ENCODE data around the gene SPANXN2.

Gene SPANXN2

GRCh38 chrX:143663755-143664154, 56.8 kb downstream of the SPANXN2 start:
- no peak overlapping the region for H3K27ac ChIP-seq (replicated peaks)
- no peaks in the 10 kb centered on the region for H3K27me3 ChIP-seq (ENCODE audit: insufficient read depth, poor library complexity, severe bottlenecking)
- no peak overlapping the region for H3K4me3 ChIP-seq (replicated peaks; ENCODE audit: insufficient read depth, low read length)
- no peak for TF ChIP-seq POLR2AphosphoS5 (IDR thresholded peaks at IDR 0.05; ENCODE audit: low read depth)
- TF ChIP-seq GABPA (IDR thresholded peaks at IDR 0.05; ENCODE audit: low read depth) = no peak
- TF ChIP-seq, protein P1, sequence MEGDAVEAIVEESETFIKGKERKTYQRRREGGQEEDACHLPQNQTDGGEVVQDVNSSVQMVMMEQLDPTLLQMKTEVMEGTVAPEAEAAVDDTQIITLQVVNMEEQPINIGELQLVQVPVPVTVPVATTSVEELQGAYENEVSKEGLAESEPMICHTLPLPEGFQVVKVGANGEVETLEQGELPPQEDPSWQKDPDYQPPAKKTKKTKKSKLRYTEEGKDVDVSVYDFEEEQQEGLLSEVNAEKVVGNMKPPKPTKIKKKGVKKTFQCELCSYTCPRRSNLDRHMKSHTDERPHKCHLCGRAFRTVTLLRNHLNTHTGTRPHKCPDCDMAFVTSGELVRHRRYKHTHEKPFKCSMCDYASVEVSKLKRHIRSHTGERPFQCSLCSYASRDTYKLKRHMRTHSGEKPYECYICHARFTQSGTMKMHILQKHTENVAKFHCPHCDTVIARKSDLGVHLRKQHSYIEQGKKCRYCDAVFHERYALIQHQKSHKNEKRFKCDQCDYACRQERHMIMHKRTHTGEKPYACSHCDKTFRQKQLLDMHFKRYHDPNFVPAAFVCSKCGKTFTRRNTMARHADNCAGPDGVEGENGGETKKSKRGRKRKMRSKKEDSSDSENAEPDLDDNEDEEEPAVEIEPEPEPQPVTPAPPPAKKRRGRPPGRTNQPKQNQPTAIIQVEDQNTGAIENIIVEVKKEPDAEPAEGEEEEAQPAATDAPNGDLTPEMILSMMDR (IDR thresholded peaks at IDR 0.05; ENCODE audit: insufficient read depth, low read length) = no peak
- TF ChIP-seq REST (IDR thresholded peaks at IDR 0.05; ENCODE audit: insufficient replicate concordance, low read depth) = no peak
- no peak for TF ChIP-seq SPI1 (IDR thresholded peaks at IDR 0.05; ENCODE audit: borderline replicate concordance, low read depth)
- DNase-seq (ENCODE audit: low read depth in 1 of 2, low spot score in 1 of 2) = no peak

Data from HL-60 (cell line).